GM12892 (cell line): ENCODE measurements around the gene WDR91.

ENCODE experiments used
- POLR2A ChIP-seq: IDR thresholded peaks from 2 replicates; pipeline ENCODE4 v1.6.1; 2011; ENCODE audit warnings: low read depth, low read length, control low read depth
- POLR2AphosphoS5 ChIP-seq: IDR thresholded peaks from 2 replicates; pipeline ENCODE4 v1.6.1; 2011; ENCODE audit warnings: low read depth, low read length, control low read depth

GRCh38 chr7:135151533-135151932 is 59.8 kb downstream of the WDR91 start:
- TF ChIP-seq POLR2A (no peak), POLR2AphosphoS5 (no peak)
